HFFc6 (cell line): Measurements from ENCODE around the gene ADK. TPM values are rescaled to one million over a fixed set of nuclear protein-coding genes. Genes with fewer than 3 reads are reported as not detected.

Experiments used
- DNase-seq: peaks from one replicate; pipeline ENCODE4 v3.0.0-alpha.2; 2018
- H3K27ac Mint-ChIP-seq: 2 replicates; pipeline ENCODE4 v1.8.0; 2020; ENCODE audit warnings: mild to moderate bottlenecking, mixed read lengths
- H3K27me3 Mint-ChIP-seq: 2 replicates; pipeline ENCODE4 v1.8.0; 2021; ENCODE audit warnings: mild to moderate bottlenecking, moderate library complexity, mixed read lengths; ENCODE audit not compliant: insufficient read depth
- H3K36me3 Mint-ChIP-seq: 2 replicates; pipeline ENCODE4 v1.8.0; 2021; ENCODE audit warnings: low read depth, mixed read lengths
- H3K4me1 Mint-ChIP-seq: 2 replicates; pipeline ENCODE4 v1.8.0; 2020; ENCODE audit warnings: low read depth, mixed read lengths
- H3K4me3 Mint-ChIP-seq: 2 replicates; pipeline ENCODE4 v1.8.0; 2020; ENCODE audit warnings: mild to moderate bottlenecking, moderate library complexity, mixed read lengths
- H3K9me3 Mint-ChIP-seq: 2 replicates; pipeline ENCODE4 v1.8.0; 2020; ENCODE audit warnings: mild to moderate bottlenecking, mixed read lengths
- CTCF ChIP-seq: fragments of 200-600 bp; sonication (generic); IDR thresholded peaks from 2 replicates; pipeline ENCODE4 v1.5.0; 2021; ENCODE audit warnings: antibody characterized with exemption, mild to moderate bottlenecking
- total RNA-seq, 6 experiments: library from RNA; stranded (reverse); fragmentation: NEBNext Ultra II Directional; extraction: Animal tissue kit (Norgen Biotek cat#: 25700); gene quantifications; 2 replicates in 1 of 6; 3 replicates in 5 of 6; pipeline ENCODE4 v1.2.3, GENCODE V29; 2021

The ADK gene
- total RNA-seq, 6 experiments from 2014 or later, result 74.1 to 97.6 (median 86.0) TPM

GRCh38 chr10:74651565-74651964 lies 500.5 kb downstream of the ADK start:
- no peak overlapping the region for H3K4me3 Mint-ChIP-seq
- H3K27me3 Mint-ChIP-seq, result no peaks in the 10 kb centered on the region
- no peaks in the 10 kb centered on the region for H3K4me1 Mint-ChIP-seq
- no peaks in the 10 kb centered on the region for H3K9me3 Mint-ChIP-seq
- peaks cover 12% of the 10 kb centered on the region for H3K36me3 Mint-ChIP-seq
- no peak overlapping the region for H3K27ac Mint-ChIP-seq
- TF ChIP-seq CTCF, result no peak
- no peak for DNase-seq

GRCh38 chr10:74652664-74653063 lies 501.6 kb downstream of the ADK start:
- H3K4me1 Mint-ChIP-seq, result no peaks in the 10 kb centered on the region
- no peaks in the 10 kb centered on the region for H3K9me3 Mint-ChIP-seq
- peak overlapping the region; percentile 42; the same call in 1 of the 2 replicates for H3K27ac Mint-ChIP-seq
- no peak overlapping the region for H3K4me3 Mint-ChIP-seq
- no peaks in the 10 kb centered on the region for H3K27me3 Mint-ChIP-seq
- no peak for TF ChIP-seq CTCF
- DNase-seq, result no peak
- H3K36me3 Mint-ChIP-seq, result peaks cover 12% of the 10 kb centered on the region

GRCh38 chr10:74658511-74658910 lies 507.5 kb downstream of the ADK start:
- H3K27ac Mint-ChIP-seq, result no peak overlapping the region
- no peak overlapping the region for H3K4me3 Mint-ChIP-seq
- no peak for DNase-seq
- peaks cover 8% of the 10 kb centered on the region for H3K36me3 Mint-ChIP-seq
- no peaks in the 10 kb centered on the region for H3K9me3 Mint-ChIP-seq
- no peaks in the 10 kb centered on the region; the same call in 1 of the 2 replicates for H3K27me3 Mint-ChIP-seq
- TF ChIP-seq CTCF, result no peak
- H3K4me1 Mint-ChIP-seq, result no peaks in the 10 kb centered on the region

- DNase-seq, result no peak
- no peak overlapping the region for H3K27ac Mint-ChIP-seq
These were observed 511.6 kb downstream of the ADK start for GRCh38 chr10:74662635-74663034.

GRCh38 chr10:74669210-74669609 lies 518.2 kb downstream of the ADK start:
- no peak for TF ChIP-seq CTCF
- DNase-seq, result peak; percentile 71
- Mint-ChIP-seq H3K4me3 (no peak overlapping the region), H3K27ac (no peak overlapping the region), H3K36me3 (peaks cover 20% of the 10 kb centered on the region), H3K4me1 (peaks cover 13% of the 10 kb centered on the region), H3K9me3 (no peaks in the 10 kb centered on the region), H3K27me3 (no peaks in the 10 kb centered on the region)

More at GRCh38 chr10:74662635-74663034, 511.6 kb downstream of the ADK start:
- H3K4me3 Mint-ChIP-seq, result no peak overlapping the region
- no peak for TF ChIP-seq CTCF
- H3K9me3 Mint-ChIP-seq, result no peaks in the 10 kb centered on the region
- H3K27me3 Mint-ChIP-seq, result no peaks in the 10 kb centered on the region; the same call in 1 of the 2 replicates
- H3K36me3 Mint-ChIP-seq, result no peaks in the 10 kb centered on the region
- H3K4me1 Mint-ChIP-seq, result no peaks in the 10 kb centered on the region

GRCh38 chr10:74671716-74672115 lies 520.7 kb downstream of the ADK start:
- no peak overlapping the region for H3K27ac Mint-ChIP-seq
- H3K4me1 Mint-ChIP-seq, result peaks cover 13% of the 10 kb centered on the region
- TF ChIP-seq CTCF, result no peak
- H3K36me3 Mint-ChIP-seq, result peaks cover 26% of the 10 kb centered on the region
- no peak for DNase-seq
- no peaks in the 10 kb centered on the region for H3K9me3 Mint-ChIP-seq
- no peak overlapping the region for H3K4me3 Mint-ChIP-seq
- no peaks in the 10 kb centered on the region for H3K27me3 Mint-ChIP-seq
